Endodermal cell (in vitro differentiated cells): Measurements from ENCODE around the gene TOP3B. TPM values are rescaled to one million over a fixed set of nuclear protein-coding genes. Genes with fewer than 3 reads are reported as not detected.

ENCODE experiments used
- DNase-seq: peaks from one replicate; pipeline ENCODE4 v3.0.0-alpha.2; 2017
- H3K27ac ChIP-seq: 2 replicates; pipeline ENCODE4 v1.5.1; 2013; ENCODE audit warnings: mild to moderate bottlenecking, low read depth, low read length, moderate library complexity
- H3K27me3 ChIP-seq: 2 replicates; pipeline ENCODE4 v1.6.1; 2013; ENCODE audit warnings: mild to moderate bottlenecking, low read length, moderate library complexity; ENCODE audit not compliant: insufficient read depth, control insufficient read depth, poor library complexity, severe bottlenecking
- H3K36me3 ChIP-seq: 2 replicates; pipeline ENCODE4 v1.7.0; 2013; ENCODE audit warnings: mild to moderate bottlenecking, low read length, moderate library complexity; ENCODE audit not compliant: control insufficient read depth, insufficient read depth
- H3K4me1 ChIP-seq: one replicate; pipeline ENCODE4 v1.7.0; 2013; ENCODE audit warnings: low read length; ENCODE audit not compliant: control insufficient read depth, insufficient read depth
- H3K4me3 ChIP-seq: 2 replicates; pipeline ENCODE4 v1.5.1; 2013; ENCODE audit warnings: mild to moderate bottlenecking, low read length, moderate library complexity
- H3K9ac ChIP-seq: 2 replicates; pipeline ENCODE4 v1.6.1; 2013; ENCODE audit warnings: mild to moderate bottlenecking, low read length, moderate library complexity; ENCODE audit not compliant: poor library complexity, severe bottlenecking; ENCODE audit errors: extremely low read depth
- H3K9me3 ChIP-seq: 2 replicates; pipeline ENCODE4 v1.6.1; 2013; ENCODE audit warnings: mild to moderate bottlenecking, low read length, moderate library complexity; ENCODE audit not compliant: control insufficient read depth
- H3K27ac Mint-ChIP-seq: 2 replicates; pipeline ENCODE4 v1.8.0; 2020; ENCODE audit warnings: mixed read lengths
- H3K27me3 Mint-ChIP-seq: 2 replicates; pipeline ENCODE4 v1.8.0; 2021; ENCODE audit warnings: mild to moderate bottlenecking, mixed read lengths; ENCODE audit not compliant: insufficient read depth
- H3K36me3 Mint-ChIP-seq: 2 replicates; pipeline ENCODE4 v1.8.0; 2020; ENCODE audit warnings: low read depth, mixed read lengths
- H3K4me1 Mint-ChIP-seq: 2 replicates; pipeline ENCODE4 v1.8.0; 2020; ENCODE audit warnings: mixed read lengths
- H3K4me3 Mint-ChIP-seq: 2 replicates; pipeline ENCODE4 v1.8.0; 2020; ENCODE audit warnings: mild to moderate bottlenecking, moderate library complexity, mixed read lengths
- H3K9me3 Mint-ChIP-seq: 2 replicates; pipeline ENCODE4 v1.8.0; 2020; ENCODE audit warnings: mild to moderate bottlenecking, mixed read lengths
- WGBS, 2 experiments: methylation state at CpG; one replicate each; pipeline versions ENCODE4 v1.1.5 to v1.1.7; 2013; ENCODE audit warnings: missing lambda C conversion rate in 2 of 2, mixed read lengths in 1 of 2; ENCODE audit not compliant: insufficient coverage in 1 of 2, insufficient read length in 1 of 2; 5-methylcytosine and 5-hydroxymethylcytosine counted together
- total RNA-seq, 2 donors: library from RNA; stranded (reverse); fragmentation: NEBNext Ultra II Directional in 1 of 2; extraction: Animal tissue kit (Norgen Biotek cat#: 25700) in 1 of 2; gene quantifications; 2 replicates in 1 of 2; 3 replicates in 1 of 2; pipeline ENCODE4 v1.2.1, GENCODE V29; 2021
- TF ChIP-seq, protein P1 (sequence below): fragments of 200-600 bp; sonication (generic); conservative IDR thresholded peaks from 2 replicates; pipeline ENCODE4 v1.5.0; 2021; ENCODE audit warnings: antibody characterized with exemption, mild to moderate bottlenecking

TOP3B gene
- total RNA-seq, 2 donors from 2014 or later = 68.8 to 71.9 TPM

DNA sequence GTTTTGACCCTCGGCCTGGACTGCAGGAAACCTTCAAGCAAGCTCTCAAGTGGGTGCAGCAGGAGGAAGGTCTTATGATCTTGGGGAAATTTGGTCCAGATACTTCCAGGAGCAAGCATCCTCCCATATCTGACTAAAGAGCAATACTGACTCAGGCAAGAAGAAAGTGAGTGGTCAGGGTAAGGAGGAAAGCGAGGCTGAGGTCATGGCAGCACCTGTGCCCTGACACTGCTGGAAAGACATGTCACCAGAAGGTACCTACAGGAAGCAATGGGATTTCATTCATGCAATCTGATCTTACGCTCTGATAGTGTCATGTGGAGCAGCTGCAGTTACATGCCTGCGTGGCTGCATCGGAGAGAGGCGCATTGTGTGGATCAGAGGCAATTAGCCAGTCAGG is 6.5 kb upstream of the TOP3B start:
- Mint-ChIP-seq H3K4me3 (no peak overlapping the region), H3K27me3 (peaks cover 79% of the 10 kb centered on the region), H3K36me3 (no peaks in the 10 kb centered on the region), H3K27ac (no peak overlapping the region), H3K4me1 (no peaks in the 10 kb centered on the region), H3K9me3 (no peaks in the 10 kb centered on the region)
- H3K9me3 ChIP-seq = no peaks in the 10 kb centered on the region
- H3K27ac ChIP-seq = no peak overlapping the region
- H3K9ac ChIP-seq = no peak overlapping the region
- no peaks in the 10 kb centered on the region for H3K4me1 ChIP-seq
- TF ChIP-seq, protein P1, sequence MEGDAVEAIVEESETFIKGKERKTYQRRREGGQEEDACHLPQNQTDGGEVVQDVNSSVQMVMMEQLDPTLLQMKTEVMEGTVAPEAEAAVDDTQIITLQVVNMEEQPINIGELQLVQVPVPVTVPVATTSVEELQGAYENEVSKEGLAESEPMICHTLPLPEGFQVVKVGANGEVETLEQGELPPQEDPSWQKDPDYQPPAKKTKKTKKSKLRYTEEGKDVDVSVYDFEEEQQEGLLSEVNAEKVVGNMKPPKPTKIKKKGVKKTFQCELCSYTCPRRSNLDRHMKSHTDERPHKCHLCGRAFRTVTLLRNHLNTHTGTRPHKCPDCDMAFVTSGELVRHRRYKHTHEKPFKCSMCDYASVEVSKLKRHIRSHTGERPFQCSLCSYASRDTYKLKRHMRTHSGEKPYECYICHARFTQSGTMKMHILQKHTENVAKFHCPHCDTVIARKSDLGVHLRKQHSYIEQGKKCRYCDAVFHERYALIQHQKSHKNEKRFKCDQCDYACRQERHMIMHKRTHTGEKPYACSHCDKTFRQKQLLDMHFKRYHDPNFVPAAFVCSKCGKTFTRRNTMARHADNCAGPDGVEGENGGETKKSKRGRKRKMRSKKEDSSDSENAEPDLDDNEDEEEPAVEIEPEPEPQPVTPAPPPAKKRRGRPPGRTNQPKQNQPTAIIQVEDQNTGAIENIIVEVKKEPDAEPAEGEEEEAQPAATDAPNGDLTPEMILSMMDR = no peak
- DNase-seq = no peak
- peaks cover 9% of the 10 kb centered on the region for H3K27me3 ChIP-seq
- no peak overlapping the region for H3K4me3 ChIP-seq
- WGBS, 2 experiments = 86 to 98% methylated on average over 6 of the region's 6 CpGs
- no peaks in the 10 kb centered on the region for H3K36me3 ChIP-seq

DNA sequence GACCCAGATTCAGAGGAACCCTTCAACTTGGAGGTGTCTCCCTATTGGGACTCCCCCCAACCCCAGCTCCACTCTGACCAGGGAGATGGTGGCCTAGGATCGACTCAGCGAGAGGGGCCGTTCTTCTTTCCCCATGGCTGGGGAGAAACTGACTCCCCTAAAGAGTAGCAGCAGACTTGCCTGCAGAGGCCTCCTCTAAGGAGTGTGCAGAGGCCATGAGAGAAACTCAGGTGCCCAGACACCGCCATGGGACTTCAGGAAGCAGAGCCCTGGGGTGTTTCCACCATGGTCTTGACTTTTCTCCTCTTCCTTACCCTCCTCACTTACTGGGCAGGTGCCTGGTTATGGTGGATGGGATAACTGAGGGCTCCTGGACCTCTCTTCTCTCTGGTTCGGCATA is 2.6 kb upstream of the TOP3B start:
- H3K36me3 ChIP-seq = peaks cover 11% of the 10 kb centered on the region

DNA sequence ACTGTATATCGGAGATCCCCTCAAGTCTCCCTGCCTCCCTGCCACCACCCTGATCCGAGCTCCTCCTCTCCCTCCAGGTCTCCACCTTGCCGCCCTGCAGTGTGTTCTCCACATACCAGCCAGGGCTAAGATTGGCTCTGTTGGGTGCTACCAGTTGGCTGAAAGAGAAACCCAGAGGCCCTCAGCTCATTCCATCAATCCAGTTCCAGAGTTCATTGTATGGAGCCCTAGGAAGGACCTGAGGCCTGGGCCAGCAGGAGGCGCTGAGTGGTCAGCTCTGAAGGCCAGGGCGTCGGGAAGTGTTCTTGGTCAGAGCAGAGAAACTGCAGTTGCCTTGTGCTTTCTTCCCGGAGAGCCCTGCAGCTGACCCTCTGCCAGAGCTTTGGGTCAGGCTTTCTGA is 2.2 kb upstream of the TOP3B start:
- H3K36me3 ChIP-seq = peaks cover 15% of the 10 kb centered on the region
- H3K9ac ChIP-seq = no peak overlapping the region
- peaks cover 38% of the 10 kb centered on the region for H3K27me3 Mint-ChIP-seq
- peak overlapping the region; percentile 6 for H3K4me3 Mint-ChIP-seq
- H3K27ac Mint-ChIP-seq = no peak overlapping the region
- no peaks in the 10 kb centered on the region for H3K36me3 Mint-ChIP-seq
- peaks cover 2% of the 10 kb centered on the region for H3K27me3 ChIP-seq
- H3K4me1 Mint-ChIP-seq = peaks cover 6% of the 10 kb centered on the region
- H3K9me3 ChIP-seq = no peaks in the 10 kb centered on the region
- H3K27ac ChIP-seq = no peak overlapping the region
- H3K9me3 Mint-ChIP-seq = no peaks in the 10 kb centered on the region
- WGBS, 2 experiments = 26 to 46% methylated on average over 7 of the region's 7 CpGs
- TF ChIP-seq, protein P1 = peak; percentile 85
- H3K4me3 ChIP-seq = no peak overlapping the region
- peak; percentile 92 for DNase-seq
- H3K4me1 ChIP-seq = no peaks in the 10 kb centered on the region

More for the DNA sequence above, 2.6 kb upstream of the TOP3B start:
- DNase-seq = no peak
- Histone ChIP-seq H3K4me3 (no peak overlapping the region), H3K9me3 (no peaks in the 10 kb centered on the region), H3K27ac (no peak overlapping the region), H3K4me1 (no peaks in the 10 kb centered on the region), H3K9ac (no peak overlapping the region), H3K27me3 (peaks cover 6% of the 10 kb centered on the region)
- 97% methylated on average over 4 of the region's 5 CpGs; no CpG with 5 or more reads in 1 of the 2 experiments for WGBS, 2 experiments
- H3K27me3 Mint-ChIP-seq = peaks cover 42% of the 10 kb centered on the region
- H3K4me1 Mint-ChIP-seq = peaks cover 6% of the 10 kb centered on the region
- H3K27ac Mint-ChIP-seq = no peak overlapping the region
- no peaks in the 10 kb centered on the region for H3K9me3 Mint-ChIP-seq
- TF ChIP-seq, protein P1 = no peak
- no peaks in the 10 kb centered on the region for H3K36me3 Mint-ChIP-seq
- H3K4me3 Mint-ChIP-seq = no peak overlapping the region
